Fibroblast of lung (primary cell): ENCODE measurements around the gene ZNF598. TPM values are rescaled to one million over a fixed set of nuclear protein-coding genes. Genes with fewer than 3 reads are reported as not detected.

Experiments
- DNase-seq, 2 donors: peaks; one replicate each; pipeline versions ENCODE4 v3.0.0 to v3.0.0-alpha.2; 2010; ENCODE audit warnings: low read depth in 2 of 2
- H2AFZ ChIP-seq: 2 replicates; pipeline ENCODE4 v1.5.1; 2012; ENCODE audit warnings: low read length, control low read depth, inconsistent platforms
- H3K27ac ChIP-seq: 2 replicates; pipeline ENCODE4 v1.5.1; 2011; ENCODE audit warnings: low read length, control low read depth; ENCODE audit not compliant: insufficient read depth
- H3K27me3 ChIP-seq: 2 replicates; pipeline ENCODE4 v1.5.1; 2011; ENCODE audit warnings: mild to moderate bottlenecking, low read length; ENCODE audit not compliant: control insufficient read depth, insufficient read depth
- H3K36me3 ChIP-seq: 2 replicates; pipeline ENCODE4 v1.5.1; 2011; ENCODE audit warnings: low read length; ENCODE audit not compliant: control insufficient read depth, insufficient read depth
- H3K4me1 ChIP-seq: 2 replicates; pipeline ENCODE4 v1.5.1; 2011; ENCODE audit warnings: low read length; ENCODE audit not compliant: control insufficient read depth, insufficient read depth; ENCODE audit errors: extremely low read depth
- H3K4me2 ChIP-seq: 2 replicates; pipeline ENCODE4 v1.5.1; 2011; ENCODE audit warnings: low read length, control low read depth; ENCODE audit not compliant: insufficient read depth; ENCODE audit errors: extremely low read depth
- H3K4me3 ChIP-seq, 4 experiments: fragments of 200-600 bp in 1 of 4; sonication (generic) in 1 of 4; replicated peaks in 1 of 4; 2 replicates each; pipeline ENCODE4 v1.5.1; 2011 to 2016; ENCODE audit warnings: low read length in 4 of 4, low read depth in 3 of 4, mild to moderate bottlenecking in 3 of 4, control low read depth in 2 of 4, inconsistent platforms in 1 of 4, mixed read lengths in 1 of 4; ENCODE audit not compliant: insufficient read depth in 1 of 4; ENCODE audit errors: control extremely low read depth in 1 of 4
- H3K79me2 ChIP-seq: 2 replicates; pipeline ENCODE4 v1.5.1; 2012; ENCODE audit warnings: mild to moderate bottlenecking, low read length, inconsistent platforms; ENCODE audit not compliant: control insufficient read depth, insufficient read depth
- H3K9ac ChIP-seq: 2 replicates; pipeline ENCODE4 v1.5.1; 2011; ENCODE audit warnings: mild to moderate bottlenecking, low read length, control low read depth; ENCODE audit not compliant: insufficient read depth
- H3K9me3 ChIP-seq: 2 replicates; pipeline ENCODE4 v1.5.1; 2012; ENCODE audit warnings: low read depth, low read length; ENCODE audit not compliant: control insufficient read depth, insufficient read depth
- H4K20me1 ChIP-seq: 2 replicates; pipeline ENCODE4 v1.5.1; 2011; ENCODE audit warnings: low read length; ENCODE audit not compliant: control insufficient read depth, insufficient read depth; ENCODE audit errors: extremely low read depth
- EZH2 ChIP-seq: IDR thresholded peaks from 2 replicates; pipeline ENCODE4 v1.5.1; 2012; ENCODE audit warnings: low read length, control low read depth, mild to moderate bottlenecking; ENCODE audit errors: missing control alignments
- polyA plus RNA-seq, 2 donors: library from polyadenylated mRNA; depleted of rRNA in 1 of 2; stranded (reverse) in 1 of 2; unstranded in 1 of 2; fragments of >200 nt; gene quantifications; 2 replicates each; pipeline ENCODE4 v1.2.1, GENCODE V29; 2011 to 2012; ENCODE audit warnings: missing spikeins in 1 of 2
- total RNA-seq: library from RNA; depleted of rRNA; stranded (reverse); fragments of >200 nt; gene quantifications from 2 replicates; pipeline ENCODE4 v1.2.1, GENCODE V29; 2014
- TF ChIP-seq, protein P1 (sequence below), 2 donors: IDR thresholded peaks in 1 of 2; conservative IDR thresholded peaks in 1 of 2; 1 replicate in 1 of 2; 2 replicates in 1 of 2; pipeline ENCODE4 v1.5.1; 2011 to 2012; ENCODE audit warnings: low read length in 2 of 2, control low read depth in 1 of 2, inconsistent platforms in 1 of 2, low read depth in 1 of 2, mild to moderate bottlenecking in 1 of 2

ZNF598 gene
- total and polyA plus RNA-seq, 2 donors (not counting 1 experiment from before 2014, with no cell fraction given): 11.6 to 18.8 TPM

DNA sequence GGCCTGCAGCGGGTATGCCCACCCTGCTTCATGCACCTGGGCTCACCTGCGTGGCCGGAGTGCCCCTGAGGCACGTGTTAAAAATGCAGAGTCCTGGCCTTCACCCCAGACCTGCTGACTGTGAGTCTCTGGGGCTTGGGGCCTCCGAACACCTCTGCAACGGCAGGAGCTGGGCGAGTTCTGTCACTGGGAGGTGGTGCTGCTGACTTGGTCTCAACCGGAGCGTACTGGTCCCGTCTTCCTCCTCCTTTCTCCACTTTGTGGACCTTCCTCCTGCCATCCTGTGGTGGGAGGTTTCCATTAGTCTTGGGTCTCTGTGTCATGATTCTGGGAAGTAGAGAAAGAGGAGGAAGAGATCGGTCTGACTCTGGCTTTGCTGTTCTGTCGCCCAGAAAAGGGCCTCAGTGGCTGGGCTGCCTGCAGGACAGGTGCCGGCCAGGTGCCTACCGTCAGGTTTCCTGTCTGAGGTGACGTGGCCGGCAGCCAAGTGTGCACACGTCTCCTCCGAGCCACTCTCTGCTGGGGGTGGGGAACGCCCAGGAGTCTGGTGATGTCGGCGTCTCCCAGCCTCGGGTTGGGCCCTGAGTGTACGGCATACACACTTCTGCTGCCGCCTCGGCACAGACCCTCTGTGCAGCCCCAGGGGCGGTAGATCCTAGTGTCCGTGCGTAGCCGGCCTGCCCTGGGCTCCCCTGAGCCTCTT lies 45.1 kb upstream of the ZNF598 start:
- Histone ChIP-seq H4K20me1 (no peaks in the 10 kb centered on the region), H2AFZ (no peak overlapping the region), H3K27ac (no peak overlapping the region), H3K9me3 (no peaks in the 10 kb centered on the region), H3K79me2 (no peaks in the 10 kb centered on the region), H3K4me3 (no peak overlapping the region), H3K36me3 (peaks cover 24% of the 10 kb centered on the region), H3K4me2 (no peak overlapping the region), H3K4me1 (no peaks in the 10 kb centered on the region), H3K27me3 (no peaks in the 10 kb centered on the region), H3K9ac (no peak overlapping the region)
- no peak for TF ChIP-seq EZH2
- TF ChIP-seq, protein P1, sequence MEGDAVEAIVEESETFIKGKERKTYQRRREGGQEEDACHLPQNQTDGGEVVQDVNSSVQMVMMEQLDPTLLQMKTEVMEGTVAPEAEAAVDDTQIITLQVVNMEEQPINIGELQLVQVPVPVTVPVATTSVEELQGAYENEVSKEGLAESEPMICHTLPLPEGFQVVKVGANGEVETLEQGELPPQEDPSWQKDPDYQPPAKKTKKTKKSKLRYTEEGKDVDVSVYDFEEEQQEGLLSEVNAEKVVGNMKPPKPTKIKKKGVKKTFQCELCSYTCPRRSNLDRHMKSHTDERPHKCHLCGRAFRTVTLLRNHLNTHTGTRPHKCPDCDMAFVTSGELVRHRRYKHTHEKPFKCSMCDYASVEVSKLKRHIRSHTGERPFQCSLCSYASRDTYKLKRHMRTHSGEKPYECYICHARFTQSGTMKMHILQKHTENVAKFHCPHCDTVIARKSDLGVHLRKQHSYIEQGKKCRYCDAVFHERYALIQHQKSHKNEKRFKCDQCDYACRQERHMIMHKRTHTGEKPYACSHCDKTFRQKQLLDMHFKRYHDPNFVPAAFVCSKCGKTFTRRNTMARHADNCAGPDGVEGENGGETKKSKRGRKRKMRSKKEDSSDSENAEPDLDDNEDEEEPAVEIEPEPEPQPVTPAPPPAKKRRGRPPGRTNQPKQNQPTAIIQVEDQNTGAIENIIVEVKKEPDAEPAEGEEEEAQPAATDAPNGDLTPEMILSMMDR (conservative IDR thresholded peaks at IDR 0.05 in 1 of 2, IDR thresholded peaks at IDR 0.05 in 1 of 2; ENCODE audit: low read depth in 1 of 2, low read length in 2 of 2): no peak
- DNase-seq: no peak

DNA sequence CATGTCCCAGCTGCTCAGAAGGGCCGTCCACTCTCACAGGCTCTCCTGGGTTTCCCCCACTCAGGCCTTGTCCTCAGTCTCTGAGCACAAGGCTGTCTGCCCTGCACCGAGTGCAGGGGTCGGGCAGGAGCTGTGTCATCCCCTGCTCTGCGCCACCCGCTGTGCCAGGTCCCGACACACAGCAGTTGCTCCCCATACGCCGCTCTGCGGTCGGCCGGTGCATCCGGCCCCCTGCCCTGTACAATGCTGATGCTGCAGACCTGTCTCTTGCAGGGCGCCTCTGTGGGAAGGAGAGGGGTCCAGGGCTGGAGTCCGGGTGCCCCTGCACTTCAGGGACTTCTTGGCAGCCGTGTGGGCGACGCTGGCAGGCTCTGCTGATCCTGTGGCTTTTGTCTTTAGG lies 44.3 kb upstream of the ZNF598 start:
- Histone ChIP-seq H3K27me3 (no peaks in the 10 kb centered on the region), H4K20me1 (no peaks in the 10 kb centered on the region), H3K9ac (no peak overlapping the region), H2AFZ (no peak overlapping the region), H3K4me1 (peaks cover under 1% of the 10 kb centered on the region), H3K4me3 (no peak overlapping the region), H3K4me2 (no peak overlapping the region), H3K9me3 (no peaks in the 10 kb centered on the region), H3K27ac (no peak overlapping the region), H3K36me3 (peaks cover 24% of the 10 kb centered on the region), H3K79me2 (peaks cover 4% of the 10 kb centered on the region)
- DNase-seq: no peak
- TF ChIP-seq, protein P1 (conservative IDR thresholded peaks at IDR 0.05 in 1 of 2, IDR thresholded peaks at IDR 0.05 in 1 of 2; ENCODE audit: low read depth in 1 of 2, low read length in 2 of 2): no peak
- TF ChIP-seq EZH2: no peak

DNA sequence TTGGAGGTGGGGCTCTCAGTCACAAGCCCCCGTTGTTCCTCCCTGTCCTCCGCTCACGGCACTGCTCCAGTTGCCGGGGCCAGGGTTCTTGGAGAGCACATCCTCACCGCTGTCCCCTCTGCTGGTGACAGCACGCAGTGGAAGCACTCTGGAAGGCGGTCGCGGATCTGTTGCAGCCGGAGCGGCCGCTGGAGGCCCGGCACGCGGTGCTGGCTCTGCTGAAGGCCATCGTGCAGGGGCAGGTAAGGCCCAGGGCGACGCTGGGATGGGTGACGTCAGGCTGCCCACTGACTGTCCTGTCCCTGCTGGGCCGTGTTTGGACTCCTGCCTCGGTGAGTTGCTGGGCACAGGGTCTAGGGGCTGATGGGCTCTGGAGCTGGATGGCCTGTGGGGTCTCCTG lies 43.6 kb upstream of the ZNF598 start:
- TF ChIP-seq, protein P1 (conservative IDR thresholded peaks at IDR 0.05 in 1 of 2, IDR thresholded peaks at IDR 0.05 in 1 of 2; ENCODE audit: low read depth in 1 of 2, low read length in 2 of 2): no peak
- no peak for TF ChIP-seq EZH2
- Histone ChIP-seq H4K20me1 (no peaks in the 10 kb centered on the region), H3K4me2 (no peak overlapping the region), H3K79me2 (peaks cover 11% of the 10 kb centered on the region), H3K4me1 (peaks cover 2% of the 10 kb centered on the region), H3K27ac (no peak overlapping the region), H3K9me3 (no peaks in the 10 kb centered on the region), H2AFZ (no peak overlapping the region), H3K36me3 (peaks cover 21% of the 10 kb centered on the region), H3K27me3 (no peaks in the 10 kb centered on the region), H3K4me3 (no peak overlapping the region), H3K9ac (no peak overlapping the region)
- no peak for DNase-seq
